Activated T-cell treated with anti-CD3 and anti-CD28 coated beads, Interleukin-2, amount 50 U/mL, for 72 hours (primary cell): Measurements from ENCODE around the gene EGFR. TPM values are rescaled to one million over a fixed set of nuclear protein-coding genes. Genes with fewer than 3 reads are reported as not detected.

Experiments used
- ATAC-seq, 2 donors: fragments of 150-1000 bp; cut with Tn5 transposase; replicated peaks in 1 of 2; 2 replicates each; pipeline ENCODE4 v1.10.0; 2021; ENCODE audit warnings: moderate library complexity in 2 of 2, mild to moderate bottlenecking in 1 of 2
- DNase-seq, 2 donors: peaks; one replicate each; pipeline ENCODE4 v3.0.0; 2021 to 2022; ENCODE audit warnings: mixed read lengths in 1 of 2
- H3K27ac Mint-ChIP-seq: one replicate; pipeline ENCODE4 v1.8.0; 2022; ENCODE audit warnings: mild to moderate bottlenecking, moderate library complexity, mixed read lengths
- H3K27me3 Mint-ChIP-seq: one replicate; pipeline ENCODE4 v1.8.0; 2022; ENCODE audit warnings: low read depth, mixed read lengths
- H3K36me3 Mint-ChIP-seq, 2 donors: one replicate each; pipeline ENCODE4 v1.8.0; 2022; ENCODE audit warnings: mixed read lengths in 2 of 2, mild to moderate bottlenecking in 1 of 2; ENCODE audit not compliant: insufficient read depth in 2 of 2
- H3K4me1 Mint-ChIP-seq: one replicate; pipeline ENCODE4 v1.8.0; 2022; ENCODE audit warnings: low read depth, mixed read lengths
- H3K4me3 Mint-ChIP-seq, 2 donors: one replicate each; pipeline ENCODE4 v1.8.0; 2022; ENCODE audit warnings: mild to moderate bottlenecking in 2 of 2, mixed read lengths in 2 of 2, moderate library complexity in 2 of 2
- H3K9me3 Mint-ChIP-seq, 2 donors: one replicate each; pipeline ENCODE4 v1.8.0; 2022; ENCODE audit warnings: mixed read lengths in 2 of 2
- total RNA-seq, 2 donors: library from RNA; stranded (reverse); gene quantifications; one replicate each; pipeline ENCODE4 v1.2.3, GENCODE V29; 2022

The EGFR gene
- total RNA-seq, 2 donors from 2014 or later = 0.09 TPM; not detected in 1

- no peak for DNase-seq
- H3K27ac Mint-ChIP-seq = no peak overlapping the region
- no peaks in the 10 kb centered on the region for H3K9me3 Mint-ChIP-seq
- no peak overlapping the region for H3K4me3 Mint-ChIP-seq
- ATAC-seq = no peak
- no peaks in the 10 kb centered on the region for H3K36me3 Mint-ChIP-seq
- peaks cover 30% of the 10 kb centered on the region for H3K27me3 Mint-ChIP-seq
- H3K4me1 Mint-ChIP-seq = peaks cover 8% of the 10 kb centered on the region
Observed at GRCh38 chr7:55101359-55101758, 82.5 kb downstream of the EGFR start.

- Mint-ChIP-seq H3K27me3 (peaks cover 45% of the 10 kb centered on the region), H3K36me3 (no peaks in the 10 kb centered on the region)
Observed at GRCh38 chr7:55104123-55104522, 85.3 kb downstream of the EGFR start.

GRCh38 chr7:55104712-55105433 lies 86.1 kb downstream of the EGFR start:
- Mint-ChIP-seq H3K9me3 (no peaks in the 10 kb centered on the region), H3K4me1 (peaks cover 8% of the 10 kb centered on the region), H3K4me3 (no peak overlapping the region), H3K36me3 (no peaks in the 10 kb centered on the region), H3K27me3 (peaks cover 46% of the 10 kb centered on the region), H3K27ac (no peak overlapping the region)
- DNase-seq (no peak), ATAC-seq (no peak)

More at GRCh38 chr7:55104123-55104522, 85.3 kb downstream of the EGFR start:
- DNase-seq = no peak
- Mint-ChIP-seq H3K27ac (no peak overlapping the region), H3K4me3 (no peak overlapping the region), H3K9me3 (no peaks in the 10 kb centered on the region), H3K4me1 (peaks cover 8% of the 10 kb centered on the region)
- ATAC-seq = no peak

GRCh38 chr7:55105952-55106351 lies 87.1 kb downstream of the EGFR start:
- H3K4me3 Mint-ChIP-seq = no peak overlapping the region
- H3K27ac Mint-ChIP-seq = no peak overlapping the region
- no peak for ATAC-seq
- no peaks in the 10 kb centered on the region for H3K36me3 Mint-ChIP-seq
- H3K9me3 Mint-ChIP-seq = no peaks in the 10 kb centered on the region
- H3K4me1 Mint-ChIP-seq = peaks cover 8% of the 10 kb centered on the region
- DNase-seq = no peak
- peaks cover 49% of the 10 kb centered on the region for H3K27me3 Mint-ChIP-seq

DNA sequence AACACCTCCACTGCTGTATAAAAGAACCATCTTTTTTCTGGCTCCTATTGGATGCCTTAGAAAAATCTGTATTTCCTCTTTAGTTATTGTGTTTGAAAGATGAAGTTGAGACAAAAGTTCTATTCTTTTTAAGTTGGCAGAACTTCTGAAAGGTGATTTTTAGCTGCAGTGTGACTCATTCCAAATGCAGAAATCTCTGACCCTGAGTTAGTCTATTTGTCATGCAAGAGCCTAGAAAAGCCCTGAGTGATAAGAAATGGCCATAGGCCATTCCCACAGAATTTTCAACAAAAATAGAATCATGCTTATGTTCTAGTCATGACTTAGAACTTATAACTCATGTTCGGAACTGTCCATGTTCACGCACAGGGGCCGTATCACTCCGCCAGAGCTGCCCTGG lies 89.1 kb downstream of the EGFR start:
- ATAC-seq (no peak), DNase-seq (no peak)
- peaks cover 34% of the 10 kb centered on the region for H3K27me3 Mint-ChIP-seq
- H3K36me3 Mint-ChIP-seq = no peaks in the 10 kb centered on the region
- H3K9me3 Mint-ChIP-seq = no peaks in the 10 kb centered on the region
- peaks cover 8% of the 10 kb centered on the region for H3K4me1 Mint-ChIP-seq
- H3K4me3 Mint-ChIP-seq = no peak overlapping the region
- no peak overlapping the region for H3K27ac Mint-ChIP-seq

DNA sequence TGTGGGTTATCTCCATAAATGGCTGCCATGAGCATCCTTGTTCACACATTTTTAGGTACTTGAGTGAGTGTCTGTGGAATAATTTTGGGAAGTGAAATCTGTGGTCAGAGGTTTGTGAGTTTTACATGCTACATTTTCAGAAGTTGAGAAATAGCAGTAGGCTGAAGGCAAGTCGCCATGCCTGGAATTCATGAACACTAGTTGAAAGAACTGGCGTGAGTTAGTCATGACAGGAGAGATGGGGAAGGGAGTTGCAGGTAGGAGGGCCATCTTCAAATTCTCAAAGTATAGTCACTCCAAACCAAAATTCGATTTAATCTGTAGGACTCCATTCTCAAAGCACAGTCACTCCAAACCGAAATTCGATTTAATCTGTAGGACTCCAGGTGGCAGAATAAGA lies 89.6 kb downstream of the EGFR start:
- ATAC-seq = no peak
- H3K4me3 Mint-ChIP-seq = no peak overlapping the region
- no peaks in the 10 kb centered on the region for H3K9me3 Mint-ChIP-seq
- no peak for DNase-seq
- H3K27me3 Mint-ChIP-seq = peaks cover 38% of the 10 kb centered on the region
- no peaks in the 10 kb centered on the region for H3K36me3 Mint-ChIP-seq
- H3K4me1 Mint-ChIP-seq = peaks cover 8% of the 10 kb centered on the region
- no peak overlapping the region for H3K27ac Mint-ChIP-seq

DNA sequence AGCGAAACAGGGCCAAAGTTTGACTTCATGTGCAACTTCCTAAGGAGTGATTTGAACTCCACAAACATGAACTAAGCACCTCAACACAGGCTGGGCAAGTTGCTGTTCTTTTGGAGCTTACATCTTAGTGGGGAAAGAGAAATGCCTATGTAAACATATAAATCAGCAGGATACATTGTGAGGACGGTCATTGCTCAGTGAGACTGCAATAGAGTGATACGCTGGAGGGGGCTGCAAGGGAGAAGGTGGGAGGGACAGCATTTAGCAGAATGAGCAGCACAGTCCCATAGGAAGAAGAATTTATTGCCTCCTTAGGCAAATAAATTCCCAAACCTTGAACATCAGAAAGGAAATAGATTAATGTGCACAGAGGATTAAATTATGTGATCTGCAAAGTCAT lies 90.0 kb downstream of the EGFR start:
- no peak for DNase-seq
- H3K4me3 Mint-ChIP-seq = no peak overlapping the region
- no peak overlapping the region for H3K27ac Mint-ChIP-seq
- H3K4me1 Mint-ChIP-seq = peaks cover 8% of the 10 kb centered on the region
- no peaks in the 10 kb centered on the region for H3K9me3 Mint-ChIP-seq
- ATAC-seq = no peak
- H3K36me3 Mint-ChIP-seq = no peaks in the 10 kb centered on the region
- H3K27me3 Mint-ChIP-seq = peaks cover 42% of the 10 kb centered on the region

- no peak overlapping the region for H3K27ac Mint-ChIP-seq
- peaks cover 40% of the 10 kb centered on the region for H3K27me3 Mint-ChIP-seq
- DNase-seq (no peak), ATAC-seq (no peak)
- no peak overlapping the region for H3K4me3 Mint-ChIP-seq
- no peaks in the 10 kb centered on the region for H3K36me3 Mint-ChIP-seq
- H3K4me1 Mint-ChIP-seq = peaks cover 8% of the 10 kb centered on the region
- no peaks in the 10 kb centered on the region for H3K9me3 Mint-ChIP-seq
Observed at GRCh38 chr7:55109404-55110167, 90.8 kb downstream of the EGFR start.

DNA sequence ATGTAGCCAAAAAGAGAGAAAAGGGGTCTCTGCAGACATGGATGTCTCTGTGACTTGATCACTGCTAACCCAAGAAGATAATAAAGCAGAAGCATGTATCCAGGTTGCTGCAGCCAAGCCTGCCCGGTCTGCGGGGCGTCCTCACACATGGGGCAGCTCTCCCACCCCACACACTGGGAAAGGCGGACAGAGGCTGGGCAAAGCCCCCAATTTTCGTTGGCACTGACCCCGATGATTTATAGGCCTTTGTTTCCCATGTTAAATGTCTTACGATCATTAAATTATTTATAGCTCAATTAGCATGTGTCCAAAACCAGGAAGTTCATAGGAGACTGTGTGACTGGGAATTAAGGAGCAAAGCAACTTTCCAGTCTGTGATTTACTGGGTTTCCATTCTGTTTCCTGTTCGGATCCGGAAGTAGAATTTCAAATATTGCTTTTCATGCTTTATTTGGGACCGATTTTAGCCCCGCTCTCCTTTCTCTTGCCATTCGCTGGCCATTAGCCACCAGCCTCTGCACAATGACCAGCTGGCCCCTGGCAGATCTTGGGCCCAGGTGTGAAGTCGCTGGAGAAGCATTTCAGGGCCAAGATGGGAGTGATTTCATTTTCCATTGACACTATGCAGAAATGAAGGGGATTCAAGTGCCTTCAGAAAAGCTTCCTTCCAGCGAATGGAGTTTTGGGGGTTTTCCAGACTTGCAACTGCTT lies 91.6 kb downstream of the EGFR start:
- H3K4me1 Mint-ChIP-seq = peaks cover under 1% of the 10 kb centered on the region
- no peak overlapping the region for H3K27ac Mint-ChIP-seq
- no peaks in the 10 kb centered on the region for H3K9me3 Mint-ChIP-seq
- H3K27me3 Mint-ChIP-seq = peaks cover 32% of the 10 kb centered on the region
- ATAC-seq = no peak
- H3K4me3 Mint-ChIP-seq = no peak overlapping the region
- no peak for DNase-seq
- no peaks in the 10 kb centered on the region for H3K36me3 Mint-ChIP-seq

DNA sequence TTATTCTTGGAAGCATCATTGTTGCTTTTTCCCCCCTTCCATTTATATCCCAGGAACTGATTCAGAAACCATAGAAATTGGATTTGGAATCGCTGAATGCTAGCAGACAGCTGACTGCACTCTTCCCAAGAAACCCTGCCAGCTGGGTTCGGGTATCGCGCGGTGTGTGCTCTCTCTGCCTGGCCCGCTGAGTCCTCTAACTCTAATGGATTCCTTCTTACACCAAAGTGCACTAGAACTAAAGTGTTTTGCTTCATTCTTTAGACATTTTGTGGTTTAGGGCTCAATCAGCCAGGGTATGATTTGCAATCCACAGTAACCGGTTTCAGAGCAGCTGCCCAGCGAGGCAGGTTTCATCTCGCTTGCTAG lies 92.2 kb downstream of the EGFR start:
- Mint-ChIP-seq H3K36me3 (no peaks in the 10 kb centered on the region), H3K4me1 (no peaks in the 10 kb centered on the region), H3K9me3 (no peaks in the 10 kb centered on the region), H3K27ac (no peak overlapping the region), H3K4me3 (no peak overlapping the region), H3K27me3 (peaks cover 32% of the 10 kb centered on the region)
- DNase-seq = no peak
- ATAC-seq = no peak

- H3K27me3 Mint-ChIP-seq = peaks cover 24% of the 10 kb centered on the region
- DNase-seq (no peak), ATAC-seq (no peak)
- no peak overlapping the region for H3K27ac Mint-ChIP-seq
- no peaks in the 10 kb centered on the region for H3K9me3 Mint-ChIP-seq
- H3K36me3 Mint-ChIP-seq = no peaks in the 10 kb centered on the region
- no peak overlapping the region for H3K4me3 Mint-ChIP-seq
- no peaks in the 10 kb centered on the region for H3K4me1 Mint-ChIP-seq
Observed at GRCh38 chr7:55112056-55112455, 93.2 kb downstream of the EGFR start.

- no peaks in the 10 kb centered on the region for H3K9me3 Mint-ChIP-seq
- no peak overlapping the region for H3K4me3 Mint-ChIP-seq
- DNase-seq = no peak
- no peaks in the 10 kb centered on the region for H3K4me1 Mint-ChIP-seq
- no peak overlapping the region for H3K27ac Mint-ChIP-seq
- H3K36me3 Mint-ChIP-seq = no peaks in the 10 kb centered on the region
- H3K27me3 Mint-ChIP-seq = peaks cover 15% of the 10 kb centered on the region
- no peak for ATAC-seq
Observed at GRCh38 chr7:55113760-55114540, 95.1 kb downstream of the EGFR start.

DNA sequence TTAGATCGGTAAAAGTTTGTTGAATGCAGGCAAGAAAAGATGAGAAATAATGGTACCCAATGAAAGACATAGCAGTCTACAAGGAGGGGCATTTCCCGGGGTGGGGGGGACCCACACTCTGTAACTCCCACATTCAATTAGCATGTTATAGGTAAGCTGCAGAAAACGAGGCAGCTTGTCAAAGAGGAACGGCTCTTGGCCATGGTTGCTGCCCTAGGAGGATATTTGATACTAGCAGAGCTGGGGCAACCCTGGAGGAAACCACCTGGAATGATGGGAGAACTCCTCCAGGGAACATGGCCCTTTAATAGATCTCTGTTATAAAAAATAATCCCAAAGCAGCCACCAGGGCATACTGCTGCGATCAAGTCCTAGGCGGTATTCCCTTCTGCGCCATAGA lies 98.5 kb downstream of the EGFR start:
- Mint-ChIP-seq H3K27me3 (peaks cover 10% of the 10 kb centered on the region), H3K27ac (no peak overlapping the region), H3K36me3 (no peaks in the 10 kb centered on the region), H3K9me3 (no peaks in the 10 kb centered on the region), H3K4me1 (no peaks in the 10 kb centered on the region), H3K4me3 (no peak overlapping the region)
- DNase-seq (no peak), ATAC-seq (no peak)
